Measurements from ENCODE around the gene DAGLA.

The DAGLA gene

GRCh38 chr11:61749591-61750217 is 69.5 kb downstream of the DAGLA start:
- no peak for DNase-seq

GRCh38 chr11:61750631-61751273 is 70.6 kb downstream of the DAGLA start:
- DNase-seq, result no peak

DNA sequence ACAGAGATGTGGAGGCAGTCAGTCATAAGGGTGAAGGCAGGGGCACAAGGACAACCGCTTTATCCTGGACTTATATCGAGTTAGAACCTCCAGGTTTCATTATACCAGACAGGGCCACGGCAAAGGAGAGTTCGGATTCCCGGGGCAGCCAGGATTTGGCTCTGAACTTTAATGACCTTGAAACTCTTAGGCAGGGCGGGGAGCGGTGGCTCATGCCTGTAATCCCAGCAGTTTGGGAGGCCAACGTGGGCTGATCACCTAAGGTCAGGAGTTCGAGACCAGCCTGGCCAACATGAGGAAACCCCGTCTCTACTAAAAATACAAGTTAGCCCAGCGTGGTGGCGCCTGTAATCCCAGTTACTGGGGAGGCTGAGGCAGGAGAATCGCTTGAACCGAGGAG is 71.2 kb downstream of the DAGLA start:
- DNase-seq, result no peak

DNA sequence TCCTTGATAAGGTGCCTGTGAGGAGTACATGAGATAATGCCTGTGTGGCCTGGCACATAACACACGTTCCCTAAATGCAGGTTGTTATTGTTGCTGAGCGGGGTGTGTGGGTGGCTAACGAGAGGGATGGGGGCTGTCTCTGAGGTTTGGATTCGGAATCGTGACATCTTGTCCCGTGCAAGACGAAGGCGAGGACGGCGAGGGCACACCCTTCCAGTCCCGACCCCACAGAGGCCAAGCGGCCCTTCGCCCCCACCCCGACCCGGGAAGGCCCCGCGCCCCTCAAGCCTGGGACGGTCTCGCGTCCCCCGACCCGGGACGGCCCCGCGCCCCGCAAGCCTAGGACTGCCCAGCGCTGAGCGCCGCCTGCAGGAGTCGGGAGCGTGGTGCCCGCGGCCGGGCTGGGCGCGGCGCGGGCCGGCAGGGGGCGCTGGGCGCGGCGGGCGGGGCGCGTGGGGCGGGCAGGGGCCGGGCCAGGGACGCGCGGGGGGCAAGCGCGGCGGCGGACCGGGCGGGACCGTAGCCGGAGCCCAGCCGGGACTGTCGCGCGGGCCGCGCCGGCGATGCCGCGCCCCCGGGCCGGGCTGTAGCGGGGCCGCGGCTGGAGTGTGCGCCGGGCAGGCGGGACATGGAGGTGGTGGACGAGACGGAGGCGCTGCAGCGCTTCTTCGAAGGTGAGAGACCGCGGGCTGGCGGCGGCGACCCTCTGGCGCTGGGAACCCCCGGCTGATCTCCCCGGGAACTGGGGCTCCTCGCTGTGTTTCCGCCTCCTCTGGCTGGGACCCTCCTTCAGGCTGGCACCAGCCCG is 72.1 kb downstream of the DAGLA start, which contains the start of gene MYRF:
Gene MYRF (plus strand): TSS at position 520 of the 808 bp plus-strand sequence. CDS start 109 bp downstream, at position 629.
- no peak for DNase-seq

- no peak for DNase-seq
Observed at GRCh38 chr11:61752925-61753521, 72.8 kb downstream of the DAGLA start.

DNA sequence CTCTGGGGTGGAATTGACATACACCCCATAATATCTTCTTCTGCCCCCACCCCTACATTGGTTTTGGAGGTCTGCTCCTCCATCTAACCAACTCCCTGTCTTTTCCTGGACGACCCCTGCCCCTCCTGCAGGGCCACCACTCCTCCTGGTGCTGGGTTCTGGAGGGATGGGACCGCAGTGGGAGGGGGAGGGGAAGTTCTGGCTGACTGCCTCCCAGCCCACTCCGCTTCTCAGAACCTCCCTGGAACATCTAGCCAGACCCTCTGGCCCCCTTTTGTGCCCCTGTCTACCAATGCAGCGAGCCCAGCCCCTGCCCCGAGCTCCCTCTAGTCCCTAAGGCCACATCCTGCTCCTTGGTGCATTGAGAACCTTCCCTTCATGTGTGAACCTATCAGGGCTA is 73.5 kb downstream of the DAGLA start:
- DNase-seq, result no peak

GRCh38 chr11:61754534-61755482 is 74.6 kb downstream of the DAGLA start:
- peak; percentile 64 for DNase-seq

- DNase-seq, result no peak
Observed at GRCh38 chr11:61756147-61756451, 75.9 kb downstream of the DAGLA start.

GRCh38 chr11:61756452-61757212 is 76.4 kb downstream of the DAGLA start:
- peak; percentile 69 for DNase-seq

GRCh38 chr11:61757213-61757862 is 77.1 kb downstream of the DAGLA start:
- DNase-seq, result no peak

DNA sequence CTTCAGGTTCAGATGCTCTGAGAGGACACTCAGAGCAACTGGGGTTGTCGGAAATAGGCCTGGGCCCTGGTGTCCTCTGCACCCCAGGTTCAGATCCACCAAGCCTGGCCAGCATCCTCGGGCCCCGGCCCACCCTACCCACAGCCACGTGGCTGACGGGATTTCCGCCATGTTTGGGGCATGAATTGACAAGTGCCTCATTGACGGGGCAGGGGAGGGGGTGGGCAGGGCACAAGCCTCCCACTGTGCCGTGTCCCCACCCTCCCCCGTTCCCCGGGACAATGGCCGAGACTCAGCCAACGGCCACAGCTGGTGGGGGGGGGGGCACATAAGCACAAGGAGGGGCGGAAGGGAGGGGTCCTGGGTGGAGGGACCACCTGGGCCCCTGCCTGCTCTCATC is 80.8 kb downstream of the DAGLA start:
- no peak for DNase-seq

GRCh38 chr11:61761440-61762222 is 81.4 kb downstream of the DAGLA start:
- no peak for DNase-seq

DNA sequence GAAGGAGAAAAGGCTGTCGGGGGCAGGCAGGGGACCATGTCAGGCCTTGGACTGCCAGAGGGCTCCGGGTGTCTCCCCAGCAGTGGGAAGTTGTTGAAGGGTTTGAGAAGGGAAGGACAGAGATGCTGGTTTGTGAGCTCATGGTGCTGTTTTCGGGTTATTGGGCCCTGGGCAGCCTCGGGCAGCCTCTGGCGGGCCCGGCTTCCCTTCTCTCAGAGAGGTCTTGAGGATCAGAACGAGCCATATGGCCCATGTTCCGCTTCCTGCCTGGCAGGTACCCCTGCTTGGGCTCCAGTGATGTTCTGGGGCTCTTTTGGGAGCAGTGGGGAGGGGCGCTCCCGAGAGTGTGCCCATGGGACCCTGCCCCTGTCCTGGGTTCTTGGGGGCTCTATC is 82.0 kb downstream of the DAGLA start:
- no peak for DNase-seq

GRCh38 chr11:61762798-61763197 is 82.6 kb downstream of the DAGLA start:
- DNase-seq, result no peak

DNA sequence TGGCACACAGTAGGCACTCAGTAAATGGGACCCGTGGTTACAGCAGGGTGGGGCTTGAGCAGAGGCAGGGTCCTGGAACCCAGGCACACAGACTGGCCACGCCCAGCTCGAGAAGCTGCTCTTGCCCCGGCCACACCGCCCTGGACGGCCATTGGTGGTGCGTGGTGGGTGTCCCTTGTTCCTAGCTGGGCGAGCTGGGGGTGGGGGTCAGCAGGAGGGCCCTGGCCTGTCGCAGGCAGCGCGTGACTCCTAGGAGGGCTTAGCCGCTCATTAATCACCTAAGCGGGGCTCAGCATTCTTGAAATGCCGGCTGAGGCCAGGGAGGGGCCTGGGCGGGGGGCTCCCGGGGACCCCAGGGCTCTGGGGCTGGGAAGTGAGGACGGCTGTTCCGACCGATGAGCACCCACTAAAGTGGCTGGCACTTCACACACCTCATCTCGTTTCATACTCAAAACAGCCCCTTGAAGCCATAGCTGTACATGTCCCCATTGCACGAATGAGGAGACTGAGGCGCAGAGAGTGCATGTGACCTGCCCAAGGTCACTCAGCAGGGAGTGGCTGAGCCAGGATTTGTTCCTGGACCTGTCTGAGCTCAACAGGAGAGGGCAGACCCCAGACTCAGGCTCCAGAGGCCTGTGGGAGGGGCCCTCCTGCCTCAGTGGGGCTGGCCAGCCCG is 83.9 kb downstream of the DAGLA start:
- no peak for DNase-seq

DNA sequence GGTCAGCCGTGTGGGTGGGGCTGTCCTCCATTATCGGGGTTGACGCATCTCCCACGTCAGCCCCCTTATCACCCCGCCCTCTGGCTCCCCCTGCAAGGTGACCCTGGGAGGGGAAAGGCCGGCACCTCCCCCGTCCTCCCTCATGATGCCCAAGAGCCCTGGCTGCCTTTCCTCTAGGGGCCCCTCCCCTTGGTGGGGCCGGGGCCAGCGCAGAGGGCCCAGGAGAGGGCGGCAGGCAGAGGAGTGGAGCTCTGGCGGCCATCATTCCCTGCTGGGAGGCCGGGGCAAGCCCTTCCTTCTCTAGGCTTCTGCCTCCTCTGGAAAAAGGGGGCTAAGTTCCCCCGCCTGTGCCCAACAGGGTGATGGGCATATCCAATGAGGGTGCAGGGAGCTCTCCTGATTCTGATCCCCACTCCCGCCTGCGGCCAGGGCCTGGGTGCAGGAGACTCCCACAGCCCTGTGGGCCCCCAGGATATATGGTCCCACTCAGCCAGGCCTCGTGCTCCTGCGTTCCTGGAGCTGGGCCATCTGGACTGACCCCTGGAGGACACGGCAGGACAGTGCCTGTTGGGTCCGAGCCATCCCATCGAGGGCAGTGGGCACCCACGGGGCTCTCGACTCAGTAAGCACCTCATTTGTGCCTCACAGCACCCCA is 84.5 kb downstream of the DAGLA start:
- DNase-seq, result no peak

DNA sequence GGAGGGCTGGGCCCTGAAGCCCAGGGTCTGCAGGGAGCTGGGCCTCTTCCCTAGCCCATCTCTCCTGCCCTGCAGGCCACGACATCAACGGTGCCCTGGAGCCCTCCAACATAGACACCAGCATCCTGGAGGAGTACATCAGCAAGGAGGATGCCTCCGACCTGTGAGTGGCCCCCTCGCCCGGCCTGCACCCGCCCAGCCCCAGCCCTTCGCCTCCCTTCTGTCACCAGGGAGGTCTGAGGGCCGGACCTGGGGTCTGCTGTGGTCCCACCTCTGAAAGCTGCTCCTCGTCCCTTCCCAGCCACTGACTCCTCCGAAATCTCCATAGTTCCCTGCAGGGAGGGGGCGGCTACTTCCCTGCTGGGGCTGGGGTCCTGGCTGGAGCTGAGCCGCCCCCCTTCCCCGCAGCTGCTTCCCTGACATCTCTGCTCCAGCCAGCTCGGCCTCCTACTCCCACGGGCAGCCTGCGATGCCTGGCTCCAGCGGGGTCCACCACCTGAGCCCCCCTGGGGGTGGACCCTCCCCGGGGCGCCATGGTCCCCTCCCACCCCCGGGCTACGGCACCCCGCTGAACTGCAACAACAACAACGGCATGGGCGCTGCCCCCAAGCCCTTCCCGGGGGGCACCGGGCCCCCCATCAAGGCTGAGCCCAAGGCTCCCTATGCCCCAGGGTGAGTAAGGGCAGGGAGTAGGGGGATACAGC is 85.5 kb downstream of the DAGLA start:
- no peak for DNase-seq

GRCh38 chr11:61766353-61766841 is 86.2 kb downstream of the DAGLA start:
- DNase-seq, result peak; percentile 93

Measured in kidney glomerular epithelial cell (primary cell).